GM23338 (cell line): Measurements from ENCODE around the gene DCN. TPM values are rescaled to one million over a fixed set of nuclear protein-coding genes. Genes with fewer than 3 reads are reported as not detected.

ENCODE experiments used
- ATAC-seq: fragments of 200-7000 bp; cut with Tn5 transposase; 3 replicates; pipeline ENCODE4 v1.9.1; 2020
- DNase-seq: peaks from one replicate; pipeline ENCODE4 v3.0.0-alpha.2; 2015; ENCODE audit warnings: low spot score
- H2AFZ ChIP-seq: fragments of 200-600 bp; sonication (generic); 2 replicates; pipeline ENCODE4 v1.8.0; 2016; ENCODE audit warnings: antibody characterized with exemption, mild to moderate bottlenecking, moderate library complexity
- H3F3A ChIP-seq: fragments of 200-600 bp; sonication (generic); replicated peaks from 2 replicates; pipeline ENCODE4 v1.8.0; 2017; ENCODE audit warnings: antibody characterized with exemption, mixed run types, low read depth
- H3K27ac ChIP-seq: fragments of 200-600 bp; sonication (generic); 2 replicates; pipeline ENCODE4 v1.6.1; 2016; ENCODE audit warnings: low read depth
- H3K27me3 ChIP-seq: fragments of 200-600 bp; sonication (generic); 2 replicates; pipeline ENCODE4 v1.8.0; 2016; ENCODE audit warnings: mild to moderate bottlenecking, mixed run types, moderate library complexity; ENCODE audit not compliant: insufficient read depth
- H3K36me3 ChIP-seq: fragments of 200-600 bp; sonication (generic); 2 replicates; pipeline ENCODE4 v1.8.0; 2016; ENCODE audit warnings: mild to moderate bottlenecking; ENCODE audit not compliant: insufficient read depth
- H3K4me1 ChIP-seq: fragments of 200-600 bp; sonication (generic); 2 replicates; pipeline ENCODE4 v1.8.0; 2016; ENCODE audit warnings: mild to moderate bottlenecking, moderate library complexity; ENCODE audit not compliant: insufficient read depth
- H3K4me2 ChIP-seq: fragments of 200-600 bp; sonication (generic); 2 replicates; pipeline ENCODE4 v1.7.1; 2017; ENCODE audit warnings: mixed run types
- H3K4me3 ChIP-seq: fragments of 200-600 bp; sonication (generic); 2 replicates; pipeline ENCODE4 v1.6.1; 2016; ENCODE audit warnings: mixed run types
- H3K79me2 ChIP-seq: fragments of 200-600 bp; sonication (generic); replicated peaks from 2 replicates; pipeline ENCODE4 v1.8.0; 2017; ENCODE audit warnings: mild to moderate bottlenecking; ENCODE audit not compliant: insufficient read depth
- H3K9me2 ChIP-seq: fragments of 200-600 bp; sonication (generic); 2 replicates; pipeline ENCODE4 v1.8.0; 2017; ENCODE audit not compliant: insufficient read depth
- H4K20me1 ChIP-seq: fragments of 200-600 bp; sonication (generic); replicated peaks from 2 replicates; pipeline ENCODE4 v1.8.0; 2017; ENCODE audit warnings: mild to moderate bottlenecking; ENCODE audit not compliant: insufficient read depth
- H3K27ac Mint-ChIP-seq: 2 replicates; pipeline ENCODE4 v1.8.0; 2020; ENCODE audit warnings: inconsistent platforms, mild to moderate bottlenecking, moderate library complexity, mixed read lengths
- H3K27me3 Mint-ChIP-seq: 3 replicates; pipeline ENCODE4 v1.8.0; 2022; ENCODE audit warnings: low read depth, mild to moderate bottlenecking, moderate library complexity, mixed read lengths, inconsistent platforms; ENCODE audit not compliant: insufficient read depth, poor library complexity
- H3K36me3 Mint-ChIP-seq: 3 replicates; pipeline ENCODE4 v1.8.0; 2021; ENCODE audit warnings: low read depth, mild to moderate bottlenecking, inconsistent platforms, moderate library complexity, mixed read lengths
- H3K4me1 Mint-ChIP-seq: 3 replicates; pipeline ENCODE4 v1.8.0; 2020; ENCODE audit warnings: mild to moderate bottlenecking, inconsistent platforms, mixed read lengths
- H3K4me3 Mint-ChIP-seq: 3 replicates; pipeline ENCODE4 v1.8.0; 2021; ENCODE audit warnings: moderate library complexity, mild to moderate bottlenecking, inconsistent platforms, mixed read lengths
- H3K9me3 Mint-ChIP-seq: 3 replicates; pipeline ENCODE4 v1.8.0; 2020; ENCODE audit warnings: moderate library complexity, mild to moderate bottlenecking, inconsistent platforms, mixed read lengths
- CREB1 ChIP-seq: fragments of 250-450 bp; sonication (Bioruptor Pico); IDR thresholded peaks from 2 replicates; pipeline ENCODE4 v1.5.0; 2020; ENCODE audit warnings: low read depth, mild to moderate bottlenecking, moderate library complexity
- CTCF ChIP-seq, 2 experiments: fragments of 200-600 bp in 1 of 2; sonication (generic) in 1 of 2; conservative IDR thresholded peaks; 2 replicates each; pipeline versions ENCODE4 v1.5.1 to v1.6.1; 2016 to 2017; ENCODE audit warnings: antibody characterized with exemption in 2 of 2, low read depth in 2 of 2, mild to moderate bottlenecking in 2 of 2, moderate library complexity in 1 of 2
- EZH2 ChIP-seq: fragments of 200-600 bp; sonication (generic); IDR thresholded peaks from one replicate; pipeline ENCODE4 v1.8.0; 2017; ENCODE audit warnings: antibody characterized with exemption, mild to moderate bottlenecking, low read depth; ENCODE audit not compliant: unreplicated experiment
- EZH2phosphoT487 ChIP-seq: fragments of 200-600 bp; sonication (generic); IDR thresholded peaks from one replicate; pipeline ENCODE4 v1.8.1; 2018; ENCODE audit warnings: antibody characterized with exemption; ENCODE audit not compliant: unreplicated experiment
- JUNB ChIP-seq: IDR thresholded peaks from one replicate; pipeline ENCODE4 v1.6.1; 2016; ENCODE audit warnings: antibody characterized with exemption; ENCODE audit not compliant: unreplicated experiment
- NANOG ChIP-seq: IDR thresholded peaks from 2 replicates; pipeline ENCODE4 v1.6.1; 2016; ENCODE audit warnings: antibody characterized with exemption, borderline replicate concordance
- POLR2AphosphoS5 ChIP-seq: IDR thresholded peaks from 2 replicates; pipeline ENCODE4 v1.6.1; 2016; ENCODE audit warnings: antibody characterized with exemption, low read depth
- REST ChIP-seq: IDR thresholded peaks from one replicate; pipeline ENCODE4 v1.6.1; 2018; ENCODE audit warnings: antibody characterized with exemption; ENCODE audit not compliant: unreplicated experiment
- STAT1 ChIP-seq: IDR thresholded peaks from one replicate; pipeline ENCODE4 v1.6.1; 2016; ENCODE audit warnings: antibody characterized with exemption; ENCODE audit not compliant: unreplicated experiment
- ZNF114 ChIP-seq: fragments of 250-450 bp; sonication (Bioruptor Pico); IDR thresholded peaks from 2 replicates; pipeline ENCODE4 v1.5.0; 2020; ENCODE audit warnings: mild to moderate bottlenecking, moderate library complexity
- ZNF331 ChIP-seq: fragments of 250-450 bp; sonication (Bioruptor Pico); IDR thresholded peaks from 2 replicates; pipeline ENCODE4 v1.5.0; 2020; ENCODE audit warnings: low read depth, mild to moderate bottlenecking, moderate library complexity
- ZNF462 ChIP-seq: fragments of 250-450 bp; sonication (Bioruptor Pico); IDR thresholded peaks from 2 replicates; pipeline ENCODE4 v1.5.0; 2020; ENCODE audit warnings: mild to moderate bottlenecking, moderate library complexity
- polyA plus RNA-seq: library from polyadenylated mRNA; unstranded; fragments of >200 nt; fragmentation: Nextera tagmentation; extraction: Ambion mirVana; gene quantifications from 2 replicates; pipeline ENCODE4 v1.2.1, GENCODE V29; 2016
- total RNA-seq: library from RNA; depleted of rRNA; stranded (reverse); fragments of >200 nt; shearing (Covaris generic); gene quantifications from 2 replicates; pipeline ENCODE4 v1.2.3, GENCODE V29; 2014
- TF ChIP-seq, protein P1 (sequence below): IDR thresholded peaks from 2 replicates; pipeline ENCODE4 v1.6.1; 2016; ENCODE audit warnings: antibody characterized with exemption

The DCN gene
- total and polyA plus RNA-seq, 2 experiments from 2014 or later: not detected

DNA sequence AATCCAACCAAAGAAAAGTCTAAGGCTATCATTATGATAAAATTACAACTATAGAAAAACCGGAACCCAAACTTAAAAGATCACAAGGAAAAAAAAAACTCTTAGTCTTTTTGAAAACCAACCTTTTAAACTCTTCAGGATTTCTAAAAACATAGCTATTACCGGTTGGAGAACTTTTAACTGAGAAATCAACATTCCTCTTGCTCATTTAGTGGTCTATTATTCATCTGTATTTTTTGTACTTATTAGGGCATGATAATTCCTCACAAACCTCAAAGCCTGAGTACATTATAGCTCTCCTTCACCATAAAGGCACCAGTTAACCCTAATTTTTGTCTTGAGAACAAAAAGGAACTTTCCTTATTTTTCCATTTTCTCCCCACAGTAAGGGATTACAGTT, 81.7 kb downstream of the DCN start:
- DNase-seq (no peak), ATAC-seq (no peak)
- H3K4me2 ChIP-seq: no peak overlapping the region
- Mint-ChIP-seq H3K9me3 (no peaks in the 10 kb centered on the region), H3K4me3 (no peak overlapping the region), H3K27ac (no peak overlapping the region), H3K27me3 (no peaks in the 10 kb centered on the region), H3K4me1 (no peaks in the 10 kb centered on the region), H3K36me3 (no peaks in the 10 kb centered on the region)
- H3K4me1 ChIP-seq: no peaks in the 10 kb centered on the region
- H2AFZ ChIP-seq: no peak overlapping the region
- TF ChIP-seq JUNB: no peak
- no peak for TF ChIP-seq CTCF (conservative IDR thresholded peaks at IDR 0.05; ENCODE audit: low read depth in 2 of 2)
- no peak for TF ChIP-seq CREB1
- no peak for TF ChIP-seq EZH2phosphoT487
- TF ChIP-seq ZNF114 (CRISPR knock-in tag): no peak
- TF ChIP-seq REST: no peak
- TF ChIP-seq ZNF462 (CRISPR knock-in tag): no peak
- TF ChIP-seq, protein P1, sequence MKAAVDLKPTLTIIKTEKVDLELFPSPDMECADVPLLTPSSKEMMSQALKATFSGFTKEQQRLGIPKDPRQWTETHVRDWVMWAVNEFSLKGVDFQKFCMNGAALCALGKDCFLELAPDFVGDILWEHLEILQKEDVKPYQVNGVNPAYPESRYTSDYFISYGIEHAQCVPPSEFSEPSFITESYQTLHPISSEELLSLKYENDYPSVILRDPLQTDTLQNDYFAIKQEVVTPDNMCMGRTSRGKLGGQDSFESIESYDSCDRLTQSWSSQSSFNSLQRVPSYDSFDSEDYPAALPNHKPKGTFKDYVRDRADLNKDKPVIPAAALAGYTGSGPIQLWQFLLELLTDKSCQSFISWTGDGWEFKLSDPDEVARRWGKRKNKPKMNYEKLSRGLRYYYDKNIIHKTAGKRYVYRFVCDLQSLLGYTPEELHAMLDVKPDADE: no peak
- TF ChIP-seq ZNF331 (CRISPR knock-in tag): no peak
- no peak for TF ChIP-seq EZH2
- TF ChIP-seq NANOG: no peak
- no peak for TF ChIP-seq STAT1
- no peak for TF ChIP-seq POLR2AphosphoS5
- no peaks in the 10 kb centered on the region for H4K20me1 ChIP-seq
- H3K79me2 ChIP-seq: no peaks in the 10 kb centered on the region
- no peaks in the 10 kb centered on the region for H3K9me2 ChIP-seq
- H3K4me3 ChIP-seq: no peak overlapping the region
- no peak overlapping the region for H3K27ac ChIP-seq
- H3K36me3 ChIP-seq: no peaks in the 10 kb centered on the region
- H3F3A ChIP-seq: no peaks in the 10 kb centered on the region
- H3K27me3 ChIP-seq: no peaks in the 10 kb centered on the region
